M059J (cell line): ENCODE measurements around the gene KCND3. TPM values are rescaled to one million over a fixed set of nuclear protein-coding genes. Genes with fewer than 3 reads are reported as not detected.

Experiments used
- DNase-seq: peaks from one replicate; pipeline ENCODE4 v3.0.0-alpha.2; 2012; ENCODE audit warnings: low read depth
- total RNA-seq: library from RNA; depleted of rRNA; stranded (reverse); fragments of >200 nt; shearing (Covaris generic); gene quantifications from 2 replicates; pipeline ENCODE4 v1.2.3, GENCODE V29; 2014

The KCND3 gene
- total RNA-seq, 1 experiment from 2014 or later: not detected

DNA sequence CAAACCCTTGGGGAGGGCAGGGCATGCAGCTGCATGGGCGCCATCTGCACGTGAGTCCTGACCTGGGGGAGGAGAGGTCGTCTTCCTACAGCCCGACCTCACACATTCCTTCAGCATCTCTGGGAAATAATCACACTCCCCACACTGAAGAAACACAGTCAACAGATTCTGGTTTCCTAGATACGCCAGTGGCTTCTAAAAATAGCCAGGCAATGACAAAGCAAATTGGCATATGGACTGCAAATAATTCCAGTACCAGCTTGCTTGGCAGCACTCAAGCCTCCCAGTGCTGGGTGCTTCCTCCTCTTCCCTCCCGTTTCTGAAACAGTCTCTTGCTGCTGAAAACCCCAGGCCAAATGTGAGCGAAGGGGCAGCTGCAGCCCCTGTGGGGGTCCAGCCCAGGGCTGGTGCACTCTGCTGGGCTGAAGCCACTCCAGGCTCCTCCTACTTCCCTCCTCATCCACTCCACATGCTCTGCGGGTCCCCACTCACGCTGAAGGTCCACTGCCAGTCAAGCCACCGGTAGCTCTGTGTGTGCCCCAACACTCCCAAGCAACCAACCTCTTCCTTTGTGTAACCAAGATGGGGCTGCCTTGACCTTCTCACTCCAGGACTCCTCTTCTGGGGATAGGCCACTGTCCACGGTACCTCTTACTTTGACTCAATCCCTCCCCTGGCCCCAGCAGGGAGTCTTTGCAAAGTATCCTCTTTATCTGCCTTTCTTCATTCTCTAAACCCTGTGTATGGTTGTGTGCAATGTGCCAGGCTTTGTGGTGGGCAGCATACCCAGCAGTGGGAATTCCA lies 69.0 kb downstream of the KCND3 start:
- peak; percentile 60 for DNase-seq

GRCh38 chr1:111911776-111912515 lies 77.5 kb downstream of the KCND3 start:
- peak; percentile 6 for DNase-seq

- DNase-seq: no peak
These were observed 78.4 kb downstream of the KCND3 start for GRCh38 chr1:111911061-111911460.

GRCh38 chr1:111909030-111909429 lies 80.4 kb downstream of the KCND3 start:
- DNase-seq: no peak

GRCh38 chr1:111908011-111908621 lies 81.4 kb downstream of the KCND3 start:
- DNase-seq: no peak

DNA sequence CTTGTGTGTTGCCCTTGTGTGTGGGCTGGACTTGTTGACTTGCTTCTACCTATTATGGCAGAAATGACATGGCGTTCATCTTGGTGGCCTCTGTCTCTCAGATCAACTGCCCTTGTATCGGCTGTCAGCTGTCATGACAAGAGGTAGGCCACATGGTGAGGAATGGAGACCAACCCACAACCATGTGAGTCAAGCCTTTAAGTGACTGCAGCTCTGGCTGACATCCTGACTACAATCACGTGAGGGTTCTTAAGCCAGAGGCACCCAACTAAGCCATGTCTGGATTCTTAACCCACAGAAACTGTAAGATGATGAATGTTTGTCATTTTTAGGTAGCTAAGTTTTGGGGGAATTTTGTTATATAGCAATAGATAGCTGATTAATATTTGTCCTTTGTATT lies 82.1 kb downstream of the KCND3 start:
- no peak for DNase-seq

DNA sequence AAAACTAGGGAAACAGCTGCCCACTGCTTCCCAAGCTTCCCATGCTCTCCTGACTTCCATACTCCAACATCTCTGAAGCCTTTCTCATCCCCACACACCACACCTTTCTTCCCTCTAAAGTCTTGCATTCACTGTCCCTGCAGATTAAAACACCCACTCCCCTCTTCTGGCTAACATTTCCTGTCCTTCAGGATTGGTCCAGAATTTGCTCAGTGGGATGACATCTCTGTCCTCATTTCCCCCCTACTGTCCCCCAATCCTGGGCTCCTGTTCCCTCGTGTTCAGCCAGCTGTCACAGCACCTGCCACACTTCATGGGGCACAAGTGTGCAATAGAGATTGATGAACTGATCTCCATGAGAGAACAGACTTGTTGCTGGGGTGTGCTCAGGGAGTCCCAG lies 82.7 kb downstream of the KCND3 start:
- DNase-seq: no peak

DNA sequence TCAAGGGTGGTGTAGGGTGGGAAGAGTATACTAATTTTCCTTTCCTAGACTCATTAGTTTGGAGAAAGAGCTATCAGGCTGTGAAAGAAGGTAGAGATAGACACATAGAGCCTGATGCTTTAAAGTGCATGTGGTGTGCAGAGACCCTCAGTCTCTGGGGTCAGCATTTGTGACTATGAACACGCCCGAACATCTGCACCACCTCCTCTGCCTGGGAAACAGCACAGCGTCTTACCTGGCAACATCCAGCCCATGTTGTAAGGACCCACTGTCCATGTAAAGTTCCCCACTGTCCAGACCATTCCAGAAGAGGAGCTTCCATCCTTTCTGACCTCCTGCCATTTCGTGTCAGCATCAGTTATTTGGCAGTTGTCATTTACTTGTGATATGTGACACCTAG lies 83.4 kb downstream of the KCND3 start:
- DNase-seq: no peak

GRCh38 chr1:111904478-111905218 lies 84.8 kb downstream of the KCND3 start:
- peak; percentile 21 for DNase-seq

DNA sequence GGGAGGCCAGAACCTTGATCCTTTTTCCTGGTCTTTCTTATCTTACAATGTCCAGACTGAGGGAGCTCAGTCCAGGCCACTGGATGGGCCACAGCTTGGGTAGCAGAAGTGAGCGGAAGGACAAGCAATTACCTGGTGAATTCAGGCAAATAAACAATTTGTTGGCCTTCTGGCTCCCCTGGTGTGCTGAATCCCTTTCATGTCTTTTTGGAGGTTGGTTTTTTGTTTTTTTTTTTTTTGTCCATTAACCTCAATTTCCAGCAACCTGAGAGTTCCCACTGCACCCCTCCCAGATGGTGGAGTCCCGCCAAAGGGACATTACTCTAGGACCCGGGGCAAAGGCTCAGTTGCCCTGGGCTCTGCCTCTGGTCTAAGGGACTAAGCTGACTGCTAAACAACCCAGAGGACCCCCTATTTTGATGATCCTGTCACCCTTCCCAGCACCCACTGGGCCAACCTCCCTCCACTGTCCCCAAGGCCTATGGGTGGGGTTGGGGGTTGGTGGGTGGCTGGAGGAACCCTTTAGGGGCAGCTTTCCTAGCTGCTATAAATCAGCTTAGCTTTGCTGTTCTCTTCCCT lies 85.5 kb downstream of the KCND3 start:
- no peak for DNase-seq

- DNase-seq: no peak
These were observed 86.2 kb downstream of the KCND3 start for GRCh38 chr1:111903148-111903870.

GRCh38 chr1:111895469-111895868 lies 94.0 kb downstream of the KCND3 start:
- no peak for DNase-seq

DNA sequence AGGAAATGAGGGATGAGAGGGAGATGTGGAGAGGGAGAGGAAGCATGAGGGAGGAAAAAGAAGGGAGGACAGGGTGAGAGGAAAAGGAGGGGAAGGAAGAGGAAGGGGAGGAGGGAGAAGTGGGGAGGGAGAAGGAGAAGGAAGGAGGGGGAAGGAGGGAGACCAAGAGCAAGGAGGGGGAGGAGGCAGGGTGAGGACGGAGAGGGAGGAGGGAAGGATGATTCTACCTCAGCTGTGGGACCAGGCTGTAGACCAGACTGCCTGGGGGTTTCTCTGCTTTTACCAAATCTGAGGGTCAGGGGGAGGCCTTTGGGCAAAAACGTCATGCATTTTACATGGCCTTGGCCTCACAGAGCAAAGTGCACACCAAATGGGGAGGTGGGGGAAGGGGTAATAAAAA lies 94.5 kb downstream of the KCND3 start:
- no peak for DNase-seq

DNA sequence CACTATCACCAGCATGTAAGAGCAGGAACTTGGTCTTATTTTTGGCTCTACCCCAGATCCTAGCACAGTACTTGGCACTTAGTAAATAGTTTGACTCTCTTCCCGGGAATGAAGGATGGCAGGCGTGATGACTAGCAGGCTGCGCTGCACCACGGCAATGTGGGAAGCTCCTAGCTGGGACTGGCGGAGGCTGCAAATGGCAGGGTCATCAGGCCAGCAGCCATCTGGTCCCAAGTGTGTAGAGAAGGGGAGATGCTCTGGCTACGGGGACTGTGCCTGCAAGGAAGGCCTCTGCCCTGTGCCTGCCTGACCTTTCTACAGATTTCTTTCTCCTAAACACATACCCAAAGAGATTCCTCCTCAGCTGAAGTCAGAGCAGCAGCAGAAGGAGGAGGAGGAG lies 95.0 kb downstream of the KCND3 start:
- no peak for DNase-seq

- DNase-seq: no peak
These were observed 97.9 kb downstream of the KCND3 start for GRCh38 chr1:111891566-111891965.

DNA sequence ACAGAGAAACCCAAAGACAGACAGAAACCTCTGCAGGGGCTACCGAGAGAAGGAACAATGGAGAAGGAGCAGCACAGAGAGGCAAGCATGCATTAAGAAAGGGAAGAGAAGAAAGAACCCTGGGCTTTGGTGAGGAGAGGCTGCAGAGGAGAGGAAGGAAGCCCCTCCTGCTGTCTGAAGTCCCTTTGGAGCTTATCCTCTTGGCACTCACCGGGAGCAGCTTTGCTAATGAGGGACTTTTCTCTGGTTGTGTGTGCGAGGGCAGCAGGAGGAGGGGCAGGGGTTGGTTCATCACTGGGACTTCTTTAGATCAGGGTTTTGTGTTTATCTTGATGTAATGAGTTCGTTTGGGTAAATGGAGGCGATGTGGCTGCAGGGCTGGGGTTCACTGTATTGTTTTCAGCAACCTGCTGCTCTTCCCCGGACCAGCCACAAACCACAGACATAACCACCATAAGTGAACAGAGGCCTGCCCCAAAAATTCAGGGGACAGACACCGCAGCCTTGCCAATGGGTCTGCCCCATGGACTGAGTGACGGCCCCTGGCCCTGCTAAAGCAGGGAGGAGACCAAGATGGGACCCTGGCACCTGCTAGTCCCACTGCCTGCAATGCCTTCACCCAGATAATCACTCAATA lies 100.6 kb downstream of the KCND3 start:
- no peak for DNase-seq

GRCh38 chr1:111887875-111888274 lies 101.6 kb downstream of the KCND3 start:
- DNase-seq: no peak

DNA sequence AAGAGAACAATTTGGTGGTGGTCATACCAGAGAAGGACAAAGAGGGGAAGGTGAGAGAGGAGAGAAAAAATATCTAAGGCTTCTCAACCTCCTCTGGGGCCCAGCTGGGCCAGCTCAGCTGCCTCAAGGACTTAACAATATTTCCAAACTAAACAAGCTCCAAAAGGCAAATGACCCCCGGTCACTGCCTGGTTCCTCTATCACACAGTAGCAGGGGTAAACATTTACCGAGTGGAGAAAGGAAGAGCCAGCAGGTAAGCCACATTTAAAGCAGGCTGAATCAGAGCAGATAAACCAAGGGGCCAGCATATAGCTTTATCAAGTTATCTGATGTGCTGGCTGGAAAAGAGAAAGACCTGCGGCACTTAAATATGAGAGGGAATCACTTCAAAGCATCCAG lies 102.1 kb downstream of the KCND3 start:
- DNase-seq: no peak

GRCh38 chr1:111886741-111887140 lies 102.7 kb downstream of the KCND3 start:
- no peak for DNase-seq

DNA sequence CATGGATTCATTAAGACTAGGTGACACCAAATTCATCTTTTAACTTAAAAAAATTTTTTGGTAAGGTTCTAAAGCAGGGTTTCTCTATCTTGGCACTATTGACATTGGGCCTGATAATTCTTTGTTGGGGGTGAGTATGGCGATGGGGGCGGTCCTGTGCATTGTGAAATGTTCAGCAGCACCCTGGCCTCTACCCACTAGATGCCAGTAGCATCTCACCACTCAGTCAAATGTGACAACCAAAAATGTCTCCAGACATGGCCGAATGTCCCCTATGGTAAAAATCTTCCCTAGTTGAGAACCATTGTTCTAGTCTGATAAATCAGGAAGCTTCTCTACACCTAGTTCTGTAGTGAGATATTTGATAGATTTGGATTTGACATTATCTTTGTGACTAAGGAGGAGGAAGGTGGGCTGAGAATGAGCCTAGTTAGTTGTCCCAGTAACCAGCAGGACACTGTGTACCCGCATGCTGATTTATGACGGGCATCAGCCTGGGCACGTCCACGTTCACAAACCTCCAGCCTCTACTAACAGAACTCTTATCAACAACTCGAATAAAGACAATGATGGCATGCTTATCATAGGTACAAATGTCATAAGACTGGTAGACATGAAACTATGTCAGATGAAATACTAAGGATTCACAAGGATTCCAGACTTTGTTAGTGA lies 104.6 kb downstream of the KCND3 start:
- no peak for DNase-seq
